Fibroblast of peridontal ligament (primary cell): Measurements from ENCODE around the gene PIK3C2G.

Source experiments
- DNase-seq: peaks from one replicate; pipeline ENCODE4 v3.0.0-alpha.2; 2010; ENCODE audit errors: extremely low read depth

PIK3C2G gene

GRCh38 chr12:18414671-18415070 lies 153.4 kb downstream of the PIK3C2G start:
- DNase-seq: no peak

GRCh38 chr12:18415227-18415626 lies 153.9 kb downstream of the PIK3C2G start:
- DNase-seq: no peak

GRCh38 chr12:18416412-18416811 lies 155.1 kb downstream of the PIK3C2G start:
- DNase-seq: peak; percentile 26

GRCh38 chr12:18419311-18419710 lies 158.0 kb downstream of the PIK3C2G start:
- DNase-seq: no peak

GRCh38 chr12:18421867-18422266 lies 160.5 kb downstream of the PIK3C2G start:
- DNase-seq: peak; percentile 60

- peak; percentile 31 for DNase-seq
These were observed 161.6 kb downstream of the PIK3C2G start for GRCh38 chr12:18422871-18423270.

GRCh38 chr12:18424857-18425256 lies 163.5 kb downstream of the PIK3C2G start:
- DNase-seq: no peak

- no peak for DNase-seq
These were observed 166.2 kb downstream of the PIK3C2G start for GRCh38 chr12:18427520-18427919.

GRCh38 chr12:18428416-18428815 lies 167.1 kb downstream of the PIK3C2G start:
- DNase-seq: no peak

- DNase-seq: no peak
These were observed 168.0 kb downstream of the PIK3C2G start for GRCh38 chr12:18429366-18429765.

- peak; percentile 75 for DNase-seq
These were observed 169.2 kb downstream of the PIK3C2G start for GRCh38 chr12:18430425-18431048.

- DNase-seq: no peak
These were observed 170.5 kb downstream of the PIK3C2G start for GRCh38 chr12:18431771-18432170.

GRCh38 chr12:18432206-18432605 lies 170.9 kb downstream of the PIK3C2G start:
- DNase-seq: peak; percentile 48

GRCh38 chr12:18436170-18436569 lies 174.9 kb downstream of the PIK3C2G start:
- DNase-seq: no peak

- no peak for DNase-seq
These were observed 178.2 kb downstream of the PIK3C2G start for GRCh38 chr12:18439541-18439940.

GRCh38 chr12:18443768-18444437 lies 182.6 kb downstream of the PIK3C2G start:
- peak; percentile 57 for DNase-seq

GRCh38 chr12:18446061-18446644 lies 184.8 kb downstream of the PIK3C2G start:
- no peak for DNase-seq

GRCh38 chr12:18454330-18454729 lies 193.0 kb downstream of the PIK3C2G start:
- no peak for DNase-seq

- no peak for DNase-seq
These were observed 195.0 kb downstream of the PIK3C2G start for GRCh38 chr12:18456344-18456743.

- peak; percentile 64 for DNase-seq
These were observed 196.0 kb downstream of the PIK3C2G start for GRCh38 chr12:18457362-18457761.

GRCh38 chr12:18461758-18462157 lies 200.4 kb downstream of the PIK3C2G start:
- DNase-seq: peak; percentile 26

GRCh38 chr12:18462442-18462841 lies 201.1 kb downstream of the PIK3C2G start:
- DNase-seq: peak; percentile 94

- peak; percentile 35 for DNase-seq
These were observed 206.4 kb downstream of the PIK3C2G start for GRCh38 chr12:18467620-18468245.
